NCI-H82 treated with DMSO at 0.1 percent for 48 hours (cell line): ENCODE results near the gene KRTAP10-5.
"Not testable (repeated sequence)": the region's sequence is repeated elsewhere in the genome, so short reads cannot be mapped to it uniquely, and the experiment has no call there.

Experiments used
- DNase-seq: peaks from one replicate; lab custom pipeline; 2025; ENCODE audit not compliant: unreplicated experiment; lab: John Stamatoyannopoulos, UW

KRTAP10-5 gene

GRCh38 chr21:44591801-44592130 is 11.4 kb upstream of the KRTAP10-5 start:
- DNase-seq, result not testable (repeated sequence)

- DNase-seq, result not testable (repeated sequence)
Measured at GRCh38 chr21:44590897-44591800, 10.7 kb upstream of the KRTAP10-5 start.

- no peak for DNase-seq
Measured at GRCh38 chr21:44590311-44590721, 9.9 kb upstream of the KRTAP10-5 start.

GRCh38 chr21:44589586-44590305 is 9.3 kb upstream of the KRTAP10-5 start:
- DNase-seq, result no peak

- DNase-seq, result no peak
Measured at GRCh38 chr21:44589094-44589493, 8.7 kb upstream of the KRTAP10-5 start.

- DNase-seq, result no peak
Measured at GRCh38 chr21:44585892-44586291, 5.5 kb upstream of the KRTAP10-5 start.

- DNase-seq, result no peak
Measured at GRCh38 chr21:44583800-44584147, 3.4 kb upstream of the KRTAP10-5 start.

GRCh38 chr21:44583089-44583799 is 2.8 kb upstream of the KRTAP10-5 start:
- DNase-seq, result no peak

- no peak for DNase-seq
Measured at GRCh38 chr21:44582055-44582454, 1.7 kb upstream of the KRTAP10-5 start.

GRCh38 chr21:44581158-44581557 is 754 bp upstream of the KRTAP10-5 start:
- DNase-seq, result no peak

GRCh38 chr21:44579833-44580144 is 615 bp downstream of the KRTAP10-5 start:
- DNase-seq, result no peak

- no peak for DNase-seq
Measured at GRCh38 chr21:44579056-44579832, 1.2 kb downstream of the KRTAP10-5 start.

- DNase-seq, result no peak
Measured at GRCh38 chr21:44578371-44579055, 1.9 kb downstream of the KRTAP10-5 start.

GRCh38 chr21:44576025-44576420 is 4.4 kb downstream of the KRTAP10-5 start:
- no peak for DNase-seq

- DNase-seq, result no peak
Measured at GRCh38 chr21:44575307-44576024, 4.9 kb downstream of the KRTAP10-5 start.

GRCh38 chr21:44574457-44575306 is 5.7 kb downstream of the KRTAP10-5 start:
- no peak for DNase-seq

- not testable (repeated sequence) for DNase-seq
Measured at GRCh38 chr21:44573630-44574456, 6.6 kb downstream of the KRTAP10-5 start, which contains the start of gene KRTAP10-4. Gene KRTAP10-4 (plus strand): TSS chr21:44573729. CDS start chr21:44573759, 30 bp downstream.
